ENCODE data around the gene CPED1.
"Not testable (repeated sequence)": the region's sequence is repeated elsewhere in the genome, so short reads cannot be mapped to it uniquely, and the experiment has no call there.

Gene CPED1

GRCh38 chr7:120981117-120981516 lies 7.4 kb upstream of the CPED1 start:
- DNase-seq: no peak

DNA sequence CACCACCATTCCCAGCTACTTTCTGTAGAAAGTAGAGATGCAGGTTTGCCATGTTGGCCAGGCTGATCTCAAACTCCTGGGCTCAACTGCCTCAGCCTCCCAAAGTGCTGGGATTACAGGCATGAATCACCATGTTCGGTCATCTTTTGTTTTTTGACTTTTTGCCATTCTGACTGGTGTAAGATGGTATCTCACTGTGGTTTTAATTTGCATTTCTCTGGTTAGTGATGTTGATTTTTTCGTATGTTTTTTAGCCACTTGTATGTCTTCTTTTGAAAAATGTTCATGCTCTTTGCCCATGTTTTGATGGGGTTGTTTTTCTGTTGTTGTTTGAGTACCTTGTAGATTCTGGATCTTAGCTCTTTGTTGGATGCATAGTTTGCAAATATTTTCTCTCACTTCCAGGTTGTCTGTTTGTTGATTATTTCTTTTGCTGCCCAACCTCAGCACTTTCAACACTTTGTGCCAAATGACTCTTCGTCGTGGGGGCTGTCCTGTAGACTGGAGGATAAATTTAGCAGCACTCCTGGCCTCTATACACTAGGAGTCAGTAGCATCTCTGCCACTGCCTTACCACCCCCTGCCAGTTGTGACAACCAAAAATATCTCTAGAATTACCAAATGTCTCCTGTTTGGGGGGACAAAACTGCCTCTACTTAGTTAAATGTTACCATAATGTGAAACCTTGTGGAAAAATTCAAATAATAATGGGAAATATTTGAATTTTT lies 6.5 kb upstream of the CPED1 start:
- no peak for DNase-seq

DNA sequence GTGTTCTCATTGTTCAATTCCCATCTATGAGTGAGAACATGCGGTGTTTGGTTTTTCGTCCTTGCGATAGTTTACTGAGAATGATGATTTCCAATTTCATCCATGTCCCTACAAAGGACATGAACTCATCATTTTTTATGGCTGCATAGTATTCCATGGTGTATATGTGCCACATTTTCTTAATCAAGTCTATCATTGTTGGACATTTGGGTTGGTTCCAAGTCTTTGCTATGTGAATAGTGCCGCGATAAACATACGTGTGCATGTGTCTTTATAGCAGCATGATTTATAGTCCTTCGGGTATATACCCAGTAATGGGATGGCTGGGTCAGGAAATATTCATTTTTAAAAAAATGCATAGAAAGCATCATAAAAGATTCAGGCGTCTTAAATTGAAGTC lies 4.9 kb upstream of the CPED1 start:
- not testable (repeated sequence) for DNase-seq

DNA sequence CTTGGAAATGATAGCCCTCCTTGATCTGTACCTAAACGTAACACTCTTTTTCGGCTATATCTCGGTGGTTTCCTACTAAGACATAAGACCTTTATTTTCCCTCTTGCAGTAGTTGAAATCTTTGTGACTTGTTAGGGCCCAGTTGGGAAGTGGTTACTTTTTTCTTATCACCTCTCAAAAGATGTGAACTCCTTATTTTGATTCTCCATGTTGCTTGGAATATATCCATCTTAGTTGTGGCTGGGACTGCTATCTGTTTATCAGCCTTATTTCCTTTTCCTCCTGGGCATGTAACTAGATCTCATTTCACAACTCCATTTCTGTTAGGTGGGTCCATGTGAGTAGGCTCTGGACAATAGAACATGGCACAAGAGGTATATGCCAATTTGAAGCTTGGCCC lies 4.1 kb upstream of the CPED1 start:
- DNase-seq: no peak

DNA sequence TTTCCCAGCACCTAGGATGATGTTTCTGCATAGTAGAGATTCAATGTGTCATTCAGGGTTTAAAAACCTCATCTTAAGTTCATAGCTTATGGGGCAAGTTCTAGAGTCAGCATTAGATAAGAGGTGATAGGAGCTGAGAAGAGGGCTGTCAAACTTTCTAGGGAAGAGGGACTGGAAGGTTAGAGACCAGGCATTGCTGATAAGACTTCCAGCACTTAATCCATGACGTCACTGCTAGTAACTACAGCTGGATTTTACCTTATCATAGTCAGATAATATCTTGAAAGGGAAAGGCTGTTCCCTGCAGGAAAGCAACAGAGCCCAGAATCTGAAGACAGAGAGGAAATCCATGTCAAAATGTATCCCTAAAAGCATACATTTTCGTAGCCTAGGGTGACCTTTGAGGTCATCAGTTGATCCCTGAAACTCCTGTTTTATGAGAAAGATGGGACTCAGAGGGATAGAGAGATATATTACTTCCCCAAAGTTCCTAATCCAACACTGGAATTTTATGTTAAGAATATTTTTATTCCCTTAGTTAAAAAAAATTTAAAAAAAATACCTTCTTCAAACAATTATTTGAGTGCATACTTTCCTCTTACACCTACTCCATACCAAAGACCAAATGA lies 3.3 kb upstream of the CPED1 start:
- no peak for DNase-seq

DNA sequence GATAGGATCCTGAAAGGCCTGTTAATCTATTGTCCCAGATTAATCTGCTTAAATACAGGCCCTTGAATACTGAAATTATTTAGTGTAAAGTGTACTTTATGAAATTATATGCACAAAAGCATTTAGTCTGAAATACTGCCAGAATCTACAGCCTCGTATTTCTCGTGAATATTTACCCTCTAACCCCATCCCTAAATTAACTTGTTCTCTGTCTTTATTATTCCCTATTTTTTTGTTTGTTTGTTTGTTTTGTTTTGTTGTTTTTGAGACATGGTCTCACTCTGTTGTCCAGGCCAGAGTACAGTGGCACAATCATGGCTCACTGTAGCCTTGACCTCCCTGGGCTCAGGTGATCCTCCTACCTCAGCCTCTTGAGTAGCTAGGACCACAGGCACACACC lies 2.7 kb upstream of the CPED1 start:
- no peak for DNase-seq

- DNase-seq: no peak
Measured at GRCh38 chr7:120986650-120987049, 1.9 kb upstream of the CPED1 start.

DNA sequence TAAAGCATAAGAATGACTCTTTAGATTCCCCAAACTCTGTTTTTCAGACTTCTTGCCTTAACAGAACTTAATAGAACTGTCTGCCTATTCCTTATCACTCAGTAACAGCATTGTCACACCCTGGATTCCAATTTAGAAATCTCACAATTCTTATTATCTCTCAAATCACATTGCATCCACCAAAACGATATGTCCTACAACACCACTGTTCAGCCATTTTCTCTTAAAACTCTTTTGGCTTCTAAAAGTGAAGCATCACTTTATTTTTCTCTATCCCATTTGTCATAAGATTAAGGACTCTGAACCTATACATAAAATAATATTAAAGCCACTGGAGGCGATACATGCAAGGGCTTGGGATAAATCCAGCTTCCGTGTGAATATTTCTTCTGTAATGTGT lies 1.2 kb upstream of the CPED1 start:
- no peak for DNase-seq

DNA sequence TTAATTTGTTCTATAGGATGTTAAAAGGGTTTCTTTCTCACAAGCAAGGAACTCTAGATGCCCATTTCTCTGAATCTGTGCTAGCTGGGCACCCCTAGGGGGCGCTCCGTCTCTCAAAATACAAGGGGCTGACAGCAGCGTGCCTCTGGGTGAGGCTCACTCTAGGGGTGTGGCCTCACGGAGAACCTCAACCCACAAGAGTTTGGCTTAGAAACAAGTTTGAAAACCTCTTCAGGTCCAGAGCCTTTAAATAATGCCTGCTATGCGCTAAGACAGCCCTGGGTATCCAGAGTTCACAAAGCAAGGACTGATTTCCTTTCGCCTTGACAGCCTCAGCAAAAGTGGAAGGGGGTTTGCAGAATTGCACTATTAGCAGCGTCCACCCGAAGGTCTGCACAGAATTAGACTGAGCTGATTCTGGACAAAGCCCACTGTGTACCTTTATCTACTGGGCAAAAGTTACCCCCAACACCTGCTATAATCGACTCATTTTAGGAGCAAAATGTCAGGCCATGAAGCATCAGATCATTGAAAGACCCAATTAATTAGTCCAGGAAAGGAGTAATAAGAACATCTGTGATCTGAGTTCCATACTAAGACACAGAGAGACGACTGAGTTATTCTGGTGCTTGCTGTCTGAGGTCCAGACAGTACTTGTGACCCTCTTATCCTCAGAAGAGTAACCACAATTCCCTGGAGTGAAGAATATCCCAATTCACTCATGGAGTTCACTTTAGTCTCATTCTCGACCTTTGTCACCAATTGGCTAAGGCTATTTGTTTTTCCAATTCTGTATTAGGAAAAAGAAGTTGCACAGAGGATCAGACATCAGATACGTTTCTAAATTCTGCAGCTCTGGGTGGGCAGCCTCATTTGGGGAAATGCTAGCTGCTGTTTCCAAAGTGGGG lies 574 bp upstream of the CPED1 start:
- peak in 49 of 51 donors; percentile 1 to 83 (median 60) for DNase-seq

GRCh38 chr7:120989257-120990220 lies 1.0 kb downstream of the CPED1 start:
- DNase-seq: peak in 3 of 51 donors; percentile 3 to 6 (median 4)

DNA sequence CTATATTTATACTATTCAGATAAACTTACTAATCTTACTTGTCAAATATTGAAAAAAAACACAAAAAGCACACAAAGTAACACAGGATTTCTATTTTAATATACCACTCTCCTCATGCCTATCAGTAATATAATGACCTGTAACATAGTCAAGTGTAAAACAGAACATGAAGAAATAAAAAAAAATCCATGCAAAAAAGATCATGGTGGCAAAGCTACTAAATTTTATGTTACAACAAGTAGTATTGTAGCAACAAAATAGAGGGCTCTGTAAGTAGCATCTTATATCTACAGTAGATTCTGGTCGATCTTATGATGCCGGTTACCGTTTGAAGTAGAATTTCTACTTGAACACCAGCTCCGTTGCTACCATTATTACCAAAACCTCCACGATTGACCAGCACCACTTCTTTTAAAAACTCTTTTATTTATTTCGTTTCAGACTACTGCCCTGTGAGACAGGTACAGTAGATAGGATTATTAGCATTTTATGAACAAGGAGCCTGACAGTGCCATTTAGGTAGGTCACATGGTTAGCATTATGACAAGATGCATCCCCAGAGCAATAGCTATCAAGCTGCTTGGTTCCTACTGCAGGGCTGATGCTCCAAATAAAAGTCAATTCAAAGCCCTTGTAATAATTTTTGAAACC lies 2.1 kb downstream of the CPED1 start:
- DNase-seq: no peak

DNA sequence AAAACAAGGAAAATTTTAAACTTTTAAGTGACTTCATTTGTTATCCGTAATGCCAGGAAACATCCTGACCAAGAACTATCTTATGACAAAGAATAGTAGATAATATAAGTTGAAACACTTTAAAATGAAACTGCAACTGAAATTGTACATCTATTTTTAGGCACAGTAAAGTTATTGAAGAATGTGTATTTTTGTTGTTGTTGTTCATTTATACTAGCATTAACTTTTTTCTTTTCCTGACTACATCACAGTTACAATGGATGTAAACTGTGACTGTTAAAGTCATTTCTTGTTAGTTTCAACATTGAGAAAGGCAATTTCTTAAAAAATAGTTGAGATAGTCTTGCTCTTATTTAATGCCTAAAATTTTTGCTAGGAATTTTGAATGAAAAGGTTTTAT lies 2.6 kb downstream of the CPED1 start:
- DNase-seq: no peak

DNA sequence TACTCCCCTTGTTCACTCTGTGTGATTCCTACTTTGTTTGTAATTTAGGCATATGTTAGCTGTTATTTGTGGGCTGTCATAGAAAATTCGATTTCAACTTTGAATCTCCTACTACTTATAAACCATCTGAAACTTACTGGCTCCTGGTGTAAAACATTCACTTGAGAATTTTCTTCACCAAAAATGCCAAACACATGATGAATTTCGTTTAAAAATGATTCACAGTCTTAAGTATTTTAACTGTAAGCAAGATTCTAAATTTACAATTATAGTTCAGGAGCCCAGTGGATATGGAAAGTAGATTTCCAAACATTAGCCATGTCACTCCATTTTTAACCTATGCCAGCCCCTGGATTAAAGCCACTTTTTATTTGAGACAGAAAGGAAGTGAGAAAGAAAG lies 3.1 kb downstream of the CPED1 start:
- no peak for DNase-seq

DNA sequence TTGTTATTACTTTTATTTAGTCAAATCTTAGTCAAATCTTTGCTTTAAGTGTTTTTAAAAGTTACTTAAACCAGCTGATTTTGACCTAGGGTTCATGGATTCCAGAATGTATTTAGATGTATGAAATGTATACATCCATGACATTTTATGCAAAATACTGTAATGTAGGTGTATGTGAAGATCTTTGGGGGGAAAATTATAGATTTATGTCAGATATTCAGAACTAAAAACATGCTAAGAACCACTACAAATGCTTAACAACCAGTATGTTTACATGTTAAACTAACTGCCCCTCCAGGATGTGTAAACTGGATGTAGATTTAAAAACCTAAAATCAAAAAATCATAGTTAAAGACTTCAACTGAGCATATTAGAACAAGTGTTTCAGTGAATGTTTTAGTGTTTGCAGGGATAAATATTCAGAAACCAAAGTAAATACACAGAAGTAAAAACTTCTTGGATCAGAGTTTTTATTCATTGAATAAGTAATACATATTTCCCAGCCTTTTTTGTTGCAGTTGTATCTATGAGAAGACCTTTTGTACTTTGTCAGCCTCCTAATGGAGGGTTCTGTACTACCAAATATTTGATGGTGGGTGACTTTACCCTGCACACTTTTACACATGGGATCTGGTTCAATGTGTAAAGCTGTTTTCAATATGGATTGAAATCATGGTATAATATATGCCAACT lies 3.9 kb downstream of the CPED1 start:
- DNase-seq: no peak

DNA sequence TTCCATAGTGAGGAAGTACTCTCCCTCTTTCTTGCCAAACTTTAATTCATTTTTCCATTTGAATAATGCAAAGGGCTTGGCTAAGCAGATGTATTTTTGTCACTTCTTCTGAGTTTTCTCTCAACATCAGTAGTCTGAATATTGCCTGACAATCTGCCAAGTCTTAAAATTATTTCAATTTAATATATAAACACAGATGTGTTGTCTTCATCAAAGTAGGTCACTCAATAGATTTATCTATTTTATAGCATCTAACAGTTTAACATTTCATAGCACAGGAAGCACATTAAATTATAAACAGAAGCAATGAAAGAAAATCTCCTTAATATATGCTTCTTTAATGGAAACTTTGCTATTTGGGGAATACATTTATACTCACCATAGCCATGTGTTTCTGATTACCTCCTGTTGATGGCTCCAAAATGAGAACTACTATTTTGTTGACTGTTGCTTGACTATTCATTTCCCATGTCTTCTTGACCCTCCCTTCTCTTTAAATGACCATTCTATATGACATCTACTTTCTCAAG lies 4.5 kb downstream of the CPED1 start:
- DNase-seq: no peak

GRCh38 chr7:120993553-120994191 lies 5.2 kb downstream of the CPED1 start:
- no peak for DNase-seq

- DNase-seq: no peak
Measured at GRCh38 chr7:120994512-120995410, 6.2 kb downstream of the CPED1 start.

- DNase-seq: peak in 1 of 51 donors; percentile 1
Measured at GRCh38 chr7:120995654-120996053, 7.1 kb downstream of the CPED1 start.

Measured in hypothalamus (tissue), 51 donors.